NCI-H774 (cell line): ENCODE measurements around the gene TMEM59.
"Not testable (repeated sequence)": the region's sequence is repeated elsewhere in the genome, so short reads cannot be mapped to it uniquely, and the experiment has no call there.

Source experiments
- DNase-seq: peaks from one replicate; lab custom pipeline; 2025; lab: John Stamatoyannopoulos, UW

The TMEM59 gene

DNA sequence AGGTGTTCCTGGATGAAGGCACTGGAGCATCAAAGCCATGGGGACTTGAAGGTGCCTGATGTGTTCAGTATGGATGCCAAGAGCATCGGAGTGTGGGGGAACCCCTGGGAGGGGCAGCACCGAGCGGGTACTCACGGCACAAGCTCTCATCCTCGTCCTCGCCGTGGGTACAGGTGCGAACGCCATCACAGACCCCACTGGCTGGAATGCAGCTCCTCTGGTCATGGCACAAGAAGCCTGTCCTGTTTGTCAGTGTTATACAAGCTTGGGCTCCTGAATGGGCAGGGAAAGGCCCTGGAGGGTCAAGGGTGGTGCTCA, 41.0 kb downstream of the TMEM59 start:
- no peak for DNase-seq

DNA sequence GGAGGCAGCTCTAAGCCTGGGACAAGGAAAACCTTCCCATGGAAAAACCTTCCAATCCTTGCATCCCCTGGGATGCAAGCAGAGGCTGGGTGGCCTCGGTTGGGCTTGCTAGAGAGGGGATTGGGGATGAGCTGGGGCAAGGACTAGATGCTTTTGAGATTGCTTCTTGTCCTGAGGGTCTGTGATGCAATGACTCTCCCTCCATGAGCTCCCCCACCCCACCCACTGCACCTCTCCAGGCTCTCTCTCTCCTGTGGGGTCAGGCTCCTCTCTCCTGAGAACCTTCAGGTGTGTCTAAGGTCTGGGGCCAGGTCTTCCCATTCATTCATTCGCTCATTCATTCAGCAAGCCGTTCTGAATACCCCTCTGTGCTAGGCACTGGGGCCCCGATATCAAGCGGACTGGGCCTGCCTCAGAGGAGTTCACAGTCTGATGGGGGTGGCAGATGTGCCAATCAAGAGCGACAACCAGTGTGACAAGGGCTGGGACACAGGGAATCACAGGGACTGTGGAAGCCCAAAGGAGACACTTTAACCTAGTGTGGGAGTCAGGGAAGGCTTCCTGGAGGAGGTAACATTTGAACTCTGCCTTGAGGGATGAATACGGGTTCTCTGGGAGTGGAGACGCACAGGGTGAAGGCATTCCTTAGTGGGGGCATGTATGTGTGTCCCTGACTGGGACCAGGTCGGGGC, 41.5 kb downstream of the TMEM59 start:
- no peak for DNase-seq

DNA sequence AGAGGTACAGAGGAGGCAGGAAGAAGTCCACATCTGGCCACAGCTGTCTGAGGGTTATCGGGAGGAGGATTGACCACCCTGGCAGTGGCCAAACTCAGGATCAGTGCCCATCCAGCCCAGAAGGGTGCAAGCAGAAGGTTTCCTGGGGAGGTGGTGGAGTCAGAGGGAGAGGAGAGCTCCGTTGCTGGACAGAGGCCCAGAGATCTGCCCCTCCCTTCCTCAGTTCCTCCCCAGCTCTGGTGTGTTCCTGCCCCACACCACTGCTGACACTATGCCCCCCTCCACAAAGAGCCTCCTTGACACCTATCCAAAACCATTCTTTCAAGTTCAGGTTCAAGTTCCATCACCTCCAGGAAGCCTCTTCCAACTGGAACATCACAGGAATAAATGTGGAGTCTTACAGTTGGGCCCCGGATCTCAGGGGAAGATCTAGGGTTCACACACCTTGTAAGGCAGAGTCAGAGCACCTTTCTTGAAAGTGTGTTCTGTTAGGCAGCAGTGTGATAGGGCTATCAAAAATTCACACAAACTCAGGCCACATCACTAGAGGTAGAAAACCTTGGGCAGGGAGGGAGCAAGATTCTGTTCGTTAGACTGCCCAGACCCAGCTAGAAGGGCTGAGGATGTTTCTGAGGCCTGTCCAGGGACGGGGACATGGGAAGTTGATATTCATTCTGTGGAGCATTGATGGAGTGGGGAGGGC, 42.4 kb downstream of the TMEM59 start:
- no peak for DNase-seq

DNA sequence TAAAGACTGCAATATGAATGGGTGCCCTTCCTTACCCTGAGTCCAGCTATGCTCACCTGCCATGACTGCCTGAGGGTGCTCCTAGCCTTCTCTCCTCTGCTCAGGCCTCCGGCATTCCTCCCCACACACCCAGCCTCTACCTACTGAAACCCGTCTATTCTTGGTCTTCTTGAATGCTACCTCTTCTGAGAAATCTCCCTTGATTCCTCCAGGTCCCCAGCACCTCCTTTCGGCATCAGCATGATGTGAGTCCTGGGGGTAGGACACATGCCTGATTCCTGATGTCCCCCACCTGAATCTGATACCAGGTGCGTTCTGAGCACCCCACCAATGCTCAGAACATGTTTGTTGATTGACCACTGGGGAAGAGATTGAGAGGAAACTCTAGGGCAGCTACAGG, 43.6 kb downstream of the TMEM59 start:
- DNase-seq, result no peak

DNA sequence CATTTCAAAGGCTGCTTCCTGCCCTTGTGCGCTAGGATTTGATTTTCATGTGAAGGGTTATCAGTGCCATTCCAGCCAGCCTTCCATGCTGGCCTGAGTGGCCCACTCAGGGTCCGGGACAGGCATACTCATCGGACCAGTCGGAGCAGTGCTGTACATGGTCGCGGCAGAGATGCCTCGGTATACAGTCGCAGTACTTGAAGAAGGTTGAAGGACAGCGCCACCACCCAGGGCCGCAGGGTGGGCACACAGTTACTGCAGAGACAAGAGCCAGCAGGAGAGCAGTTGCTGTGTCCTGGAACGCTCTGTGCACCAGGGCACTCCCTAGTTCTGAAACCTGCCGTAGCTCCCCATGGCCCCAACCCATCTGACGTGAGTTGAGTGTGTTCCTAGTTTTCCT, 44.1 kb downstream of the TMEM59 start:
- no peak for DNase-seq

DNA sequence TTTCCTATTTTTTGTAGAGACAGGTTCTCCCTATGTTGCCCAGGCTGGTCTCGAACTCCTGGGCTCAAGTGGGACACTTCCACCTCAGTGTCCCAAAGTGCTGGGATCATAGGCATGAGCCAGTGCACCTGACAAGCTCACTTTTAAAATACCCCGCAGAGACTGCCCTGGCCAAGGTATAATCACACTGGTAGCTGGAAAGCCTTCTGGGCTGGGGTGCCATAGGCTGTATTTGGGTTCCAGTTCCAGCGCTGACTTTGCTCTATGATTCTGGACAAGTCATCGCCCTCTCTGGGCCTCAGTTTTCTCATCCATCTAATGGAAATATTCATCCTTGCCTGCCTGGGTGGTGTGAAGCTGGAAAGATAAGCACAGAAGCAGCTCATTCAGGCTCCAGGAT, 45.4 kb downstream of the TMEM59 start:
- DNase-seq, result no peak

DNA sequence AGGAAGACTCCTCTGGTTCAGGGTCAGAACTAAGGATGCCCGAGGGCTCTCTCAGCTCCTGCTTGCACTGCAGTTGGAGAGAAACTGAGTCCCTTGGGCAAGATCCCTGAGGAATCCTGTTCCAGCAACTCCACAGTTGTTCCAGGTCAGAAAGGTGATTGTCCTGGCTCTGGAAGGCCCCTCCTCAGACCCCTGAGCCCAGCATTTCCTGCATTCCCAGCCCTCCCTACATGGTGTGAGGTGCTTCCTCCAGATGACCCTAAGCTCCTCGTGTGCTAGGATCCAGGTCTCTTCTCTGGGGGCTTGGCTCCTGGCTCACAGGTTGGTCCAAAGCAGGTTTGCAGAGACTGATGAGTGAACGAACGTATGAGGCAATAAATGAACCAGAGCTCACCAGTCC, 46.5 kb downstream of the TMEM59 start:
- DNase-seq, result no peak

DNA sequence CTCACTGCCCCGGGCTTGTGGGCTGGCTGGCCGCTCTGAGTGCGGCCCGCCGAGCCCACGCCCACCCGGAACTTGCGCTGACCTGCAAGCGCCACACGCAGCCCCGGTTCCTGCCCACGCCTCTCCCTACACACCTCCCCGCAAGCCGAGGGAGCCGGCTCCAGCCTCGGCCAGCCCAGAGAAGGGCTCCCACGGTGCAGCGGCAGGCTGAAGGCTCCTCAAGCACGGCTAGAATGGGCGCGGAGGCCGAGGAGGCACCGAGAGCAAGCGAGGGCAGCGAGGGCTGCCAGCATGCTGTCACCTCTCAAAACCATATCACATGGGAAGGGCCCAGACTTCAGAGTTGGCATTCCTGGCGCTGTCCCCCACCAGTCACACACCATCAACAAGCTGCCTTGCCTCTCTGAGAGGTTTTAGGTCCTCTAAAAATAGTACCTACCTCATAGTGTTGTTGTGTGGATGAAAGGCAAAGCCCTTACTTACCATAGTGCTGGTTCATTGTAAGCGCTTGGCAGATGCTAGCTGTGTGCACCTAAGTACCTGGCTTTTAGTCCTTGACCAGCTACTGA, 48.4 kb downstream of the TMEM59 start:
- no peak for DNase-seq

DNA sequence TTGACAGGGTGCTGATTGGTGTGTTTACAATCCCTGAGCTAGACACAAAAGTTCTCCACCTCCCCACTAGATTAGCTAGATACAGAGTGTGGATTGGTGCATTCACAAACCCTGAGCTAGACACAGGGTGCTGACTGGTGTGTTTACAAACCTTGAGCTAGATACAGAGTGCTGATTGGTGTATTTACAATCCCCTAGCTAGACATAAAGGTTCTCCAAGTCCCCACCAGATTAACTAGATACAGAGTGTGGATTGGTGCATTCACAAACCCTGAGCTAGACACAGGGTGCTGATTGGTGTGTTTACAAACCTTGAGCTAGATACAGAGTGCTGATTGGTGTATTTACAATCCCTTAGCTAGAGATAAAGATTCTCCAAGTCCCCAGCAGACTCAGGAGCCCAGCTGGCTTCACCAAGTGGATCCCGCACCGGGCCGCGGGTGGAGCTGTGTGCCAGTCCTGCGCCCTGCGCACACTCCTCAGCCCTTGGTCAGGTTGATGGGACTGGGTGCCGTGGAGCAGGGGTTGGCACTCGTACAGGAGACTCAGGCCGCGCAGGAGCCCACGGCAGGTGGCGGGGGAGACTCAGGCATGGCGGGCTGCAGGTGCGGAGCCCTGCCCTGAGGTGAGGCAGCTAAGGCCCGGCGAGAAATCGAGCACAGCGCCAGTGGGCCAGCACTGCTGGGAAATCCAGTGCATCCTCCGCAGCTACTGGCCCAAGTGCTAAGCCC, 49.1 kb downstream of the TMEM59 start:
- DNase-seq, result not testable (repeated sequence)

DNA sequence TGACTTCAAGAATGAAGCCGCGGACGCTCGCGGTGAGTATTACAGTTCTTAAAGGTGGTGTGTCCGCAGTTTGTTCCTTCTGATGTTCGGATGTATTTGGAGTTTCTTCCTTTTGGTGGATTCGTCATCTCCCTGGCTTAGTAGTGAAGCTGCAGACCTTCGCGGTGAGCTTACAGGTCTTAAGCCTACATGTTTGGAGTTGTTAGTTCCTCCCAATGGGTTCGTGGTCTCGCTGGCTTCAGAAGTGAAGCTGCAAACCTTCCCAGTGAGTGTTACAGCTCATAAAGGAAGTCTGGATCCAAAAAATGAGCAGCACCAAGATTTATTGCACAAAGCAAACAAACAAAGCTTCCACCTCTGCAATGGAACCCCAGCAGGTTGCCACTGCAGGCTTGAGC, 49.8 kb downstream of the TMEM59 start:
- no peak for DNase-seq

DNA sequence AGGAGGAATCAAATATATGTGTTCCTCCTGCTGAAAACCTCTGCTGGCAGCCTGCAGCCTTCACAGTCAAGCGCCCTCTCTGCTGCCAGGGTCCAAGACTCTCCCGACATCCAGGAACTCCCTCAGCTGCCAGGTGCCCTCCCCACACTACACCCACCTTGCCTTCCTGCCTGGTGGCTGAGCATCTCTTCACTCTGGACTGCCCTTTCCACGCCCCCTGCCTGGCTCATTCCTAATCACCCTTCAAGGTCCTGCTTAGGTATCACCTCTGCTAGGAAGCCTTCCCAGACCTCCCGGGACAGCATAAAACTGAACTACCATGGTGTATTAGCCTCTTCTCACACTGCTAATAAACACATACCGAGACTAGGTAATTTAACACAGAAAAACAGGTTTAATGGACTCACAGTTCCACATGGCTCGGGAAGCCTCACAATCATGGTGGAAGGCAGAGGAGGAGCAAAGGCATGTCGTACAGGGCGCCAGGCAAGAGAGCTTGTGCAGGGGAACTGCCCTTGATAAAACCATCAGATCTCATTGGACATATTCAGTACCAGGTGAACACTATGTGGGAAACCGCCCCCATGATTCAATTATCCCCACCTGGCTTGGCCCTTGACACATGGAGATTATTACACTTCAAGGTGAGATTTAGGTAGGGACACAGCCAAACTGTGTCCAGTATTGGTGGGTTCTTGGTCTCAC, 50.3 kb downstream of the TMEM59 start:
- DNase-seq, result no peak

DNA sequence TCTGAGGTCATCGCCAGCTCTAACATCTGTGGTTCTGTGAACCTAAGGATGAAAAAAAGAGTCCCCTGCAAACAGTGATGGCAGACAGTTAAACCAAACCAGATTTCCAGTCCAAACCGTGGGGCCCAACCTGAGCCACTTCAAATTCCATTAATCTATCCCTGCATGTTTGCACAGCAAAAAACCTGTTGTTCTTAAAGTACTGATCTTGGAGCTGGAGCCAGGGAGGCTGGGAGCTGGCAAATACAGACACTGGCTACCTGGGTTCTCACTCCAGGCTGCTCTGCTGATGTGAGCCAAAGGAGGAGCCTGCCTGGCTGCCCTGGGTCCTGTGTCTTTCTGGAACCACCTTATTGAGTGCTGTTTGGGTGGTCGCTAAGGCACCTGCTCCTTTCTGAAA, 51.4 kb downstream of the TMEM59 start:
- DNase-seq, result peak; percentile 54

DNA sequence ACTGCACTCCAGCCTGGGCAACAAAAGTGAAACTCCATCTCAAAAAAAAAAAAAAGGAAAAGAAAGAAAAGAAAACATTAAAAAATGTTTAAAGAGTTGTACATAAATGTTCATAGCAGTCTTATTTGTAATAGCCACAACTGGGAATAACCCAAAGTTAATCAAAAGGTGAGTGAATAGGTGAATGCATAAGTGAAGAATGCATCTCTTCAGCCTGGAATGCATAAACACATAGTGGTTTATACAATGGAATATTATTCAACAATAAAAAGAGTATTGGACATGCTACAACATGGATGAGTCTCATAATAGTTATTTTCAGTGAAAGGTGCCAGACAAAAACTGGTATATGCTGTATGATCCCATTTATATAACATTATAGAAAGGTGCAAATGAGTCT, 53.1 kb downstream of the TMEM59 start:
- DNase-seq, result no peak

DNA sequence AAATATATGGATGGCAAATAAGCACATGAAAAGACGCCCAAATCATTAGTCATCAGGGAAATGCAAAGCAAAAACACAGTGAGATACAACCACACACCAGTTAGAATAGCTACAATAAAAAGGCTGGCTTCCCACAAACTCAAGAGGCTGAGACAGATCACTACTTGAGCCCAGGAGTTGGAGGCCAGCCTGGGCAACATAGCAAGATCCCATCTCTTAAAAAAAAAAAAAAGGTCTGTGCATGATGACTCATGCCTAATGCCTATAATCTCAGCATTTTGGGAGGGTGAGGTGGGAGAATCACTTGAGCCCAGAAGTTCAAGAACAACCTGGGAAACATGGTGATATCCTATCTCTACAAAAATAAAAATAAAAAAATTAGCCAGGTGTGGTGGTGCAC, 54.8 kb downstream of the TMEM59 start:
- no peak for DNase-seq

DNA sequence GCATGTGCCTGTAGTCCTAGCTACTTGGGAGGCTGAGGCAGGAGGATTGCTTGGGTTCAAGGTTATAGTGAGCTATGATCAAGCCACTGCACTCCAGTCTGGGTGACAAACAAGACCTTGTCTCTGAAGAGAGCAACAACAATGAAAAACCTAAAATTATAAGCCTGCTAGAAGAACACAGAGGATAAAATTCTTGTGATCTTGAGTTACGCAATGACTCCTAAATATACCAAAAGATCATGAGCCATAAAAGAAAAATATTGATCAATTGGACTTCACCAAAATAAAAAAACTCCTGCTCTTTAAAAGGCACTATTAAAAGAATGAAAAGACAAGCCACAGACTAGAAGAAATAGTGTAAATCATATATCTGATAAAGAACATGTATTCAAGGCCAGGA, 57.3 kb downstream of the TMEM59 start:
- DNase-seq, result no peak

DNA sequence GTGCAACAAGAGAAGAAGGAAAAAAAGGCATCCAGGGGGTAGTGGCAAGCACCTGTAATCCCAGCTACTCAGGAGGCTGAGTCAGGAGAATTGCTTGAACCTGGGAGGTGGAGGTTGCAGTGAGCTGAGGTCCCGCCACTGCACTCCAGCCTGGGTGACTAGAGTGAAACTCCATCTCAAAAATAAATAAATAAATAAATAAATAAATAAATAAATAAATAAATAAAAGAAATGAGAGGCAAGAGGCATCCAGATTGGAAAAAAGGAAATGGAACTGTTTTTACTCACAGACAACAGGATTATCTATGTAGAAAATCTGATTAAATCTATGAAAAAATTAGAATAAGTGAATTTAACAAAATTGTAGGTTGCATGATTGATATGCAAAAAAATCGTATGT, 58.5 kb downstream of the TMEM59 start:
- not testable (repeated sequence) for DNase-seq

DNA sequence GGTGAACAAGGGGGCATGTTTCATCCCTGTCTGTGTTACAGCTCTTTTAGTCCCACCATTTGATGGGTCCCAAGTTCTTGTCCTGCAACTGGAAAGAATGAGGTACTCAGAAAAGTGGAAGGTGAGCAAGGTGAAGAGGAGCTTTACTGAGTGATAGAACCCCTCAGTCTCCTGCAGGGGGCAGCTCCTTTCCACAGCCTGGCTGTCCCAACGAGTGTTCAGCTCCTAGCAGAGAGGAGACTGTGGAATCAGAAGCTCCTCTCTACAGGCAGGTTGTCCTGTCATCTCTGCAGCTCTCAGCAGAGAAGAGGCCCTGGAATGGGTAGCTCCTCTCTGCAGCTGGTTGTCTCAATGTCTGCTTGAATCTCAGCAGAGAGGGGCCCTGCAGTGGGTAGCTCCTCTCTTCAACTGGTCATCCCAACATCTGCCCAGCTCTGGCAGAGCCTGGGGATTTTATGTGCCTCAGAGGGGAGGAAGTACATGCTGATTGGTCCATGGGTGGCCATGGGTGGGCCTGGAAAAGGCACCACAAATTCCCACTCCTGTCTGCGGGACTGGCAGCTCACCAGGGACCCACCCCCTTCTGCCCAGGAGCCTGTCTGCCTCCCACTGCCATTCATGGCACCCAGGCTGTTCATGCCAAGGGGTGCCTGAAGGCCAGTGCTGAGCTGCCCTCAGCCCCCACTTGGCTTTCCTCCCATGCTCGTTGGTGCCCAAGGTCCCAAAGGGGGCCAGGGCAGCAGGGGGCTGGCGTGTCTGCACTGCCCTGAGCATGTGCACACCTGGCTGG, 60.7 kb downstream of the TMEM59 start:
- DNase-seq, result no peak

DNA sequence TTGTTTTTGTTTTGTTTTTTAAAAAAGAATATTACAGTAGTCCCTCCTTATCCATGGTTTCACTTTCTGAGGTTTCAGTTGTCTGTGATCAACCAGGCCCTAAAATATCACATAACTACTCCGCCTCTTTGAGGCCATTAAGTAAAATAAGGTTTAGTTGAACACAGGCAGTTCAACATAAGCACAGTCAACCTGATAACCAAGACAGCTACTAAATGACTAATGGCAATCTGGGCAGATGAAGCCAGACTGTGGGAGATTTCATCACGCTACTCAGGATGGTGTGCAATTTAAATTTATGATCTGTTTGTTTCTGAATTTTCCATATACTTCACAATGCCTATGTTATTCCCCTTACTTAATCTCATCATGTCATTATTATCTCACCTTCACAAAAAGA, 65.1 kb downstream of the TMEM59 start:
- no peak for DNase-seq

DNA sequence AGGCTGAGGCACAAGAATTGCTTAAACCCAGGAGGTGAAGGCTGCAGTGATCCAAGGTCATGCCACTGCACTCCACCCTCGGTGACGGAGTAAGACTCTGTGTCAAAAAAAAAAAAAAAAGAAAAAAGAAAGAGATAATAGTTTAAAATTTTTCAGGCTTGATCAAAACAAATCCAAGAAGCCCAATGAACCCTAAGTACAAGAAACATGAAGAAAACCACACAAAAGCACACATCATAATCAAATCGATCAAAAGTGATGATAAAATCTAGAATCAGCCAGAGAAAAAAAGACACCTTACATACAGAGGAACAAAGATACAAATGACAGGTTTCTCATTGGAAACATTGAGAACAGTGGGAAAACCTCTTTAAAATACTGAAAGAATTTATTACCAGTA, 66.5 kb downstream of the TMEM59 start:
- DNase-seq, result no peak

DNA sequence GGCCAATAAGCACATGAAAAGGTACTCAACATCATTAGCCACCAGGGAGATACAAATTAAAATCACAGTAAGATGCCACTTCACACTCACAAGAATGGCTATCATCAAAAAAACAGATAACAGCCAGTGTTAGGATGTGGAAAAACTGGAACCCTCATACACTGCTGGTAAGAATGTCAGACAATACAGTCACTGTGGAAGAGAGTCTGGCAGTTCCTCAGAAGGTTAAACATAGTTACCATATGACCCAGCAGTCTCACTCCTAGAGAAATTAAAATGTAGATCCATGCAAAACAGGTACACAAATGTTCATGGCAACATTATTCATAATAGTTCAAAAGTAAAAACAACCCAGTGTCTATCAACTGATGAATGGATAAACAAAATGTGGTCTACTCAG, 68.3 kb downstream of the TMEM59 start:
- DNase-seq, result no peak

DNA sequence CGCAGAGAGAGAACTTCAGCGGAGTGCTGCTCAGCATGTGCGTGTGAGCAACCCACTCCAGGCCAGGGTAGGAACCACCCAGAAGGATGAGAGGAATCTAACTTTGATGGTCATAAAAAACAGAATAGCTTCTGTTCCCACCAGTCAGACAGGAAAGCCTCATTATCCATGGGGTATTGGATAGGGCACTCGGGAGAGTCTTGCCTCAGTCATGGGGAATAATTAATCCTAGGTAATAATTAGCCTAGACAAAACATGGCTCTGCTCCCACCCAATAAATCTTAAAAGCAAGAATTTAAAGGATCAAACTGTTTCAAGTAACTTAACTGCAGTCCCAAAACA, 70.3 kb downstream of the TMEM59 start:
- no peak for DNase-seq
